ENCODE measurements around the gene SLC1A6.
"Not testable (repeated sequence)": the region's sequence is repeated elsewhere in the genome, so short reads cannot be mapped to it uniquely, and the experiment has no call there.

The SLC1A6 gene

GRCh38 chr19:15021286-15022007, 41.8 kb upstream of the SLC1A6 start:
- H3K36me3 ChIP-seq (ENCODE audit: control insufficient read depth in 1 of 2, insufficient read depth in 2 of 2, low read depth in 1 of 2, low read length in 2 of 2): peaks cover 0 to 3% of the 10 kb centered on the region in 2 experiments
- H2BK15ac ChIP-seq (ENCODE audit: low read depth, poor library complexity, severe bottlenecking): no peak overlapping the region
- H4K8ac ChIP-seq (ENCODE audit: low read length): no peak overlapping the region
- no peaks in the 10 kb centered on the region for H3K4me1 ChIP-seq (ENCODE audit: control insufficient read depth, insufficient read depth, low read depth, low read length)
- 93% methylated on average over 45 of the region's 45 CpGs for WGBS
- H2BK12ac ChIP-seq (ENCODE audit: low read length in 2 of 2): no peak overlapping the region
- no peak overlapping the region for H2BK5ac ChIP-seq (ENCODE audit: low read depth, low read length, poor library complexity, severe bottlenecking)
- no peak overlapping the region for H2AK5ac ChIP-seq (ENCODE audit: low read length, severe bottlenecking)
- H3K4ac ChIP-seq (ENCODE audit: low read depth in 1 of 2, low read length in 2 of 2): no peak overlapping the region
- no peak overlapping the region for H3K9ac ChIP-seq (ENCODE audit: low read length)
- no peak overlapping the region for H3K14ac ChIP-seq (ENCODE audit: low read length in 2 of 2)
- no peaks in the 10 kb centered on the region for H3K9me3 ChIP-seq (ENCODE audit: control insufficient read depth, low read length)
- no peak overlapping the region for H2AFZ ChIP-seq (ENCODE audit: low read depth, low read length)
- no peaks in the 10 kb centered on the region for H3K79me1 ChIP-seq (replicated peaks; ENCODE audit: low read length, poor library complexity, severe bottlenecking)
- H3K18ac ChIP-seq (ENCODE audit: low read depth in 1 of 2, low read length in 2 of 2): no peak overlapping the region
- no peak overlapping the region for H2BK120ac ChIP-seq (ENCODE audit: low read depth, low read length)
- peaks cover 0 to 12% of the 10 kb centered on the region in 2 experiments for H3K27me3 ChIP-seq (ENCODE audit: control insufficient read depth in 1 of 2, insufficient read depth in 1 of 2, low read length in 2 of 2)
- H4K91ac ChIP-seq (ENCODE audit: low read length): no peak overlapping the region
- no peak overlapping the region for H3K4me3 ChIP-seq (ENCODE audit: insufficient read depth in 1 of 2, low read depth in 1 of 2, low read length in 2 of 2)
- DNase-seq: no peak
- no peak overlapping the region for H3K23ac ChIP-seq (ENCODE audit: low read length in 2 of 2)
- H3K27ac ChIP-seq (ENCODE audit: low read length, poor library complexity, severe bottlenecking): no peak overlapping the region
- no peak overlapping the region for H3K4me2 ChIP-seq (ENCODE audit: low read length, poor library complexity, severe bottlenecking)

- not testable (repeated sequence) for H3K79me1 ChIP-seq (replicated peaks; ENCODE audit: low read length, poor library complexity, severe bottlenecking); H3K9me3 ChIP-seq (ENCODE audit: control insufficient read depth, low read length); H3K4me3 ChIP-seq (ENCODE audit: insufficient read depth in 1 of 2, low read depth in 1 of 2, low read length in 2 of 2); DNase-seq; H2BK12ac ChIP-seq (ENCODE audit: low read length in 2 of 2); H2BK120ac ChIP-seq (ENCODE audit: low read depth, low read length); H3K4me2 ChIP-seq (ENCODE audit: low read length, poor library complexity, severe bottlenecking); H2AK5ac ChIP-seq (ENCODE audit: low read length, severe bottlenecking); H2BK15ac ChIP-seq (ENCODE audit: low read depth, poor library complexity, severe bottlenecking); H3K23ac ChIP-seq (ENCODE audit: low read length in 2 of 2); H3K9ac ChIP-seq (ENCODE audit: low read length); H3K14ac ChIP-seq (ENCODE audit: low read length in 2 of 2); H3K4ac ChIP-seq (ENCODE audit: low read depth in 1 of 2, low read length in 2 of 2); H2BK5ac ChIP-seq (ENCODE audit: low read depth, low read length, poor library complexity, severe bottlenecking); H3K4me1 ChIP-seq (ENCODE audit: control insufficient read depth, insufficient read depth, low read depth, low read length); H3K18ac ChIP-seq (ENCODE audit: low read depth in 1 of 2, low read length in 2 of 2); H4K91ac ChIP-seq (ENCODE audit: low read length); H3K27me3 ChIP-seq (ENCODE audit: control insufficient read depth in 1 of 2, insufficient read depth in 1 of 2, low read length in 2 of 2); H4K8ac ChIP-seq (ENCODE audit: low read length); H3K27ac ChIP-seq (ENCODE audit: low read length, poor library complexity, severe bottlenecking); H3K36me3 ChIP-seq (ENCODE audit: control insufficient read depth in 1 of 2, insufficient read depth in 2 of 2, low read depth in 1 of 2, low read length in 2 of 2); H2AFZ ChIP-seq (ENCODE audit: low read depth, low read length)
- 36% methylated on average over 2 of the region's 3 CpGs for WGBS
Measured at GRCh38 chr19:15018836-15019235, 39.2 kb upstream of the SLC1A6 start.

GRCh38 chr19:15015946-15016542, 36.4 kb upstream of the SLC1A6 start:
- Histone ChIP-seq H2BK15ac (ENCODE audit: low read depth, poor library complexity, severe bottlenecking) (no peak overlapping the region), H2BK120ac (ENCODE audit: low read depth, low read length) (no peak overlapping the region), H2BK5ac (ENCODE audit: low read depth, low read length, poor library complexity, severe bottlenecking) (no peak overlapping the region), H3K27ac (ENCODE audit: low read length, poor library complexity, severe bottlenecking) (no peak overlapping the region), H2AK5ac (ENCODE audit: low read length, severe bottlenecking) (no peak overlapping the region), H3K4me3 (ENCODE audit: insufficient read depth in 1 of 2, low read depth in 1 of 2, low read length in 2 of 2) (no peak overlapping the region), H3K14ac (ENCODE audit: low read length in 2 of 2) (no peak overlapping the region), H3K9ac (ENCODE audit: low read length) (no peak overlapping the region), H3K4ac (ENCODE audit: low read depth in 1 of 2, low read length in 2 of 2) (no peak overlapping the region), H3K9me3 (ENCODE audit: control insufficient read depth, low read length) (no peaks in the 10 kb centered on the region), H3K36me3 (ENCODE audit: control insufficient read depth in 1 of 2, insufficient read depth in 2 of 2, low read depth in 1 of 2, low read length in 2 of 2) (no peaks in the 10 kb centered on the region), H3K4me1 (ENCODE audit: control insufficient read depth, insufficient read depth, low read depth, low read length) (no peaks in the 10 kb centered on the region), H3K18ac (ENCODE audit: low read depth in 1 of 2, low read length in 2 of 2) (no peak overlapping the region), H4K8ac (ENCODE audit: low read length) (no peak overlapping the region), H3K79me1 (replicated peaks; ENCODE audit: low read length, poor library complexity, severe bottlenecking) (no peaks in the 10 kb centered on the region), H3K4me2 (ENCODE audit: low read length, poor library complexity, severe bottlenecking) (no peak overlapping the region), H2BK12ac (ENCODE audit: low read length in 2 of 2) (no peak overlapping the region), H3K27me3 (ENCODE audit: control insufficient read depth in 1 of 2, insufficient read depth in 1 of 2, low read length in 2 of 2) (no peaks in the 10 kb centered on the region), H2AFZ (ENCODE audit: low read depth, low read length) (no peak overlapping the region), H3K23ac (ENCODE audit: low read length in 2 of 2) (no peak overlapping the region), H4K91ac (ENCODE audit: low read length) (no peak overlapping the region)
- 71% methylated on average over 13 of the region's 18 CpGs for WGBS
- no peak for DNase-seq

- H3K9me3 ChIP-seq (ENCODE audit: control insufficient read depth, low read length): no peaks in the 10 kb centered on the region
- no peak overlapping the region for H2BK5ac ChIP-seq (ENCODE audit: low read depth, low read length, poor library complexity, severe bottlenecking)
- WGBS: 45% methylated on average over 6 of the region's 11 CpGs
- no peak overlapping the region for H3K27ac ChIP-seq (ENCODE audit: low read length, poor library complexity, severe bottlenecking)
- H2BK15ac ChIP-seq (ENCODE audit: low read depth, poor library complexity, severe bottlenecking): no peak overlapping the region
- H3K27me3 ChIP-seq (ENCODE audit: control insufficient read depth in 1 of 2, insufficient read depth in 1 of 2, low read length in 2 of 2): no peaks in the 10 kb centered on the region
- no peak overlapping the region for H3K18ac ChIP-seq (ENCODE audit: low read depth in 1 of 2, low read length in 2 of 2)
- H3K23ac ChIP-seq (ENCODE audit: low read length in 2 of 2): no peak overlapping the region
- H2BK120ac ChIP-seq (ENCODE audit: low read depth, low read length): no peak overlapping the region
- H3K14ac ChIP-seq (ENCODE audit: low read length in 2 of 2): no peak overlapping the region
- no peak overlapping the region for H3K4ac ChIP-seq (ENCODE audit: low read depth in 1 of 2, low read length in 2 of 2)
- H3K4me2 ChIP-seq (ENCODE audit: low read length, poor library complexity, severe bottlenecking): no peak overlapping the region
- H3K4me3 ChIP-seq (ENCODE audit: insufficient read depth in 1 of 2, low read depth in 1 of 2, low read length in 2 of 2): no peak overlapping the region
- no peaks in the 10 kb centered on the region for H3K4me1 ChIP-seq (ENCODE audit: control insufficient read depth, insufficient read depth, low read depth, low read length)
- no peak overlapping the region for H3K9ac ChIP-seq (ENCODE audit: low read length)
- H4K91ac ChIP-seq (ENCODE audit: low read length): no peak overlapping the region
- H2AK5ac ChIP-seq (ENCODE audit: low read length, severe bottlenecking): no peak overlapping the region
- H3K36me3 ChIP-seq (ENCODE audit: control insufficient read depth in 1 of 2, insufficient read depth in 2 of 2, low read depth in 1 of 2, low read length in 2 of 2): no peaks in the 10 kb centered on the region
- H2BK12ac ChIP-seq (ENCODE audit: low read length in 2 of 2): no peak overlapping the region
- no peaks in the 10 kb centered on the region for H3K79me1 ChIP-seq (replicated peaks; ENCODE audit: low read length, poor library complexity, severe bottlenecking)
- no peak overlapping the region for H4K8ac ChIP-seq (ENCODE audit: low read length)
- DNase-seq: no peak
- H2AFZ ChIP-seq (ENCODE audit: low read depth, low read length): no peak overlapping the region
Measured at GRCh38 chr19:15014579-15014978, 34.9 kb upstream of the SLC1A6 start.
